Esophagus muscularis mucosa (tissue), 4 donors: ENCODE measurements around the gene DDX17. TPM values are rescaled to one million over a fixed set of nuclear protein-coding genes. Genes with fewer than 3 reads are reported as not detected.

Source experiments
- DNase-seq: peaks from one replicate; pipeline ENCODE4 v3.0.0-alpha.2; 2017; ENCODE audit errors: extremely low spot score
- H3K27ac ChIP-seq, 4 donors: fragments of 200-600 bp; sonication (generic); replicated peaks in 1 of 4; 1 replicate in 3 of 4; 2 replicates in 1 of 4; pipeline ENCODE4 v1.5.1; 2016 to 2019; ENCODE audit warnings: mild to moderate bottlenecking in 1 of 4
- H3K27me3 ChIP-seq, 4 donors: fragments of 200-600 bp; sonication (generic); one replicate each; pipeline versions ENCODE4 v1.5.1 to v1.6.0; 2016 to 2019
- H3K36me3 ChIP-seq, 4 donors: fragments of 200-600 bp; sonication (generic); one replicate each; pipeline ENCODE4 v1.5.1; 2016 to 2019
- H3K4me1 ChIP-seq, 4 donors: fragments of 200-600 bp; sonication (generic); one replicate each; pipeline ENCODE4 v1.5.1; 2016 to 2019
- H3K4me3 ChIP-seq, 4 donors: fragments of 200-600 bp; sonication (generic); 1 replicate in 2 of 4; 2 replicates in 2 of 4; pipeline ENCODE4 v1.5.1; 2016 to 2019; ENCODE audit warnings: mild to moderate bottlenecking in 4 of 4, moderate library complexity in 1 of 4
- H3K9me3 ChIP-seq, 4 donors: fragments of 200-600 bp; sonication (generic); 1 replicate in 3 of 4; 2 replicates in 1 of 4; pipeline ENCODE4 v1.5.1; 2016 to 2019
- EP300 ChIP-seq: sonication (generic); formaldehyde crosslinking; IDR thresholded peaks from one replicate; pipeline ENCODE4 v1.6.1; 2017; ENCODE audit warnings: antibody characterized with exemption
- POLR2A ChIP-seq: fragments of 450-650 bp; IDR thresholded peaks from one replicate; pipeline ENCODE4 v1.6.1; 2017; ENCODE audit warnings: antibody characterized with exemption, moderate library complexity, mild to moderate bottlenecking, low read depth
- POLR2AphosphoS5 ChIP-seq, 2 donors: sonication (generic); formaldehyde crosslinking; IDR thresholded peaks; one replicate each; pipeline ENCODE4 v1.6.1; 2017; ENCODE audit warnings: antibody characterized with exemption in 2 of 2
- WGBS: methylation state at CpG from one replicate; pipeline ENCODE4 v1.1.5; 2018; 5-methylcytosine and 5-hydroxymethylcytosine counted together
- intact Hi-C: fragments of 100-400 bp; cut with DNase I; formaldehyde crosslinking; loops from one replicate; pipeline ENCODE4 v1.15.1; 2023
- total RNA-seq, 4 donors: library from RNA; depleted of rRNA; stranded (reverse); fragments of >200 nt; gene quantifications; one replicate each; pipeline versions ENCODE4 v1.1.0 to v1.2.1, GENCODE V29; 2016
- TF ChIP-seq, protein P1 (sequence below), 3 experiments: fragments of 200-600 bp in 2 of 3; fragments of 450-650 bp in 1 of 3; sonication (generic) in 2 of 3; IDR thresholded peaks; one replicate each; pipeline ENCODE4 v1.5.1; 2017 to 2019; ENCODE audit warnings: antibody characterized with exemption in 3 of 3, mild to moderate bottlenecking in 2 of 3, moderate library complexity in 1 of 3

Gene DDX17
- total RNA-seq, 4 donors from 2014 or later: 327 to 1,333 (median 592) TPM

DNA sequence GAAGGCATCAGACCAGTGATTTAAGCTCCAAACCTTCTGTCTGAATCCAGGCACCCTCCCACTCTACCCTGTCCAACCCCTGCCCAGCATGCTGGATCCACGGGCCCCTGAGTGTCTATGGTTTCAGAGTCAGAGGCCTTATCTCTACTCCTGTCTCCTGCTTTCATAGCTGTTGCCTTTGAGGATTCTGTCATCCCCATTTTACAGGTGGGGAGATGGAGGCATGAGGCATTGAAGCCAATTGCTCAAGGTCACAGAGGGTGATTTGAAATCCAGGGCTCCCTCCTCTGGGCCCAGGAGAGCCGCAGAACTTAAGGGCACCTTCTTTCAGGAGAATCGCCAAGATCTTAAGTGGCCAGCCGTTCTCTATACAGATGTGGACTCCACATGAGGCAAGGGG lies 54.2 kb downstream of the DDX17 start:
- Histone ChIP-seq H3K36me3 (no peaks in the 10 kb centered on the region), H3K4me3 (no peak overlapping the region), H3K27me3 (peaks cover 5 to 92% (median 26%) of the 10 kb centered on the region in 4 donors), H3K9me3 (no peaks in the 10 kb centered on the region), H3K27ac (no peak overlapping the region), H3K4me1 (peaks cover 13 to 31% (median 25%) of the 10 kb centered on the region in 4 donors)
- WGBS: 70% methylated on average over 1 of the region's 4 CpGs
- no peak for TF ChIP-seq POLR2A
- no peak for TF ChIP-seq POLR2AphosphoS5 (IDR thresholded peaks at IDR 0.05)
- TF ChIP-seq, protein P1, sequence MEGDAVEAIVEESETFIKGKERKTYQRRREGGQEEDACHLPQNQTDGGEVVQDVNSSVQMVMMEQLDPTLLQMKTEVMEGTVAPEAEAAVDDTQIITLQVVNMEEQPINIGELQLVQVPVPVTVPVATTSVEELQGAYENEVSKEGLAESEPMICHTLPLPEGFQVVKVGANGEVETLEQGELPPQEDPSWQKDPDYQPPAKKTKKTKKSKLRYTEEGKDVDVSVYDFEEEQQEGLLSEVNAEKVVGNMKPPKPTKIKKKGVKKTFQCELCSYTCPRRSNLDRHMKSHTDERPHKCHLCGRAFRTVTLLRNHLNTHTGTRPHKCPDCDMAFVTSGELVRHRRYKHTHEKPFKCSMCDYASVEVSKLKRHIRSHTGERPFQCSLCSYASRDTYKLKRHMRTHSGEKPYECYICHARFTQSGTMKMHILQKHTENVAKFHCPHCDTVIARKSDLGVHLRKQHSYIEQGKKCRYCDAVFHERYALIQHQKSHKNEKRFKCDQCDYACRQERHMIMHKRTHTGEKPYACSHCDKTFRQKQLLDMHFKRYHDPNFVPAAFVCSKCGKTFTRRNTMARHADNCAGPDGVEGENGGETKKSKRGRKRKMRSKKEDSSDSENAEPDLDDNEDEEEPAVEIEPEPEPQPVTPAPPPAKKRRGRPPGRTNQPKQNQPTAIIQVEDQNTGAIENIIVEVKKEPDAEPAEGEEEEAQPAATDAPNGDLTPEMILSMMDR (IDR thresholded peaks at IDR 0.05): no peak
- no peak for TF ChIP-seq EP300
- DNase-seq: no peak
- intact Hi-C loops: no loop called here

DNA sequence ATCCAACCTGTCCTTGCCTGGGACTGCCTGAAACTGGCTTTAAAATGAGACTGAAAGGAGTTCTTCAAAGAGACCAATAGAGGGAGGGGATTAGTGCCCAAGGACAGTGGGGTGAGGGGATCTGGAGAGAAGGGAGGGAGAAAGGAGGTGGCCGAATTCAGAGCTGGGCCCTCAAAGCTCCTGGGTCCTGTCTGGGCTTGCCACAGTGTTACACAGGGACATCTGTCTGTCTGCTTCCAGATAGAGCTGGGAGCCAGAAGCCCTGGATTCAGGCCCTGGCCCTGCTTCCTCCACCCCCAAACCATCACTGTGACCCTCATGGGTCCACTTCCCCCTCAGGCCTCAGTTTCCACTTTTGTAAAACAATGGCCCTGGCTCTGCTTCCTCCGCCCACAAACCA lies 54.7 kb downstream of the DDX17 start:
- TF ChIP-seq, protein P1 (IDR thresholded peaks at IDR 0.05): no peak
- no peak for TF ChIP-seq EP300
- TF ChIP-seq POLR2A: no peak
- no peak for TF ChIP-seq POLR2AphosphoS5 (IDR thresholded peaks at IDR 0.05)
- Histone ChIP-seq H3K36me3 (no peaks in the 10 kb centered on the region), H3K4me3 (no peak overlapping the region), H3K27me3 (peaks cover 5 to 92% (median 27%) of the 10 kb centered on the region in 4 donors), H3K27ac (no peak overlapping the region), H3K4me1 (peaks cover 13 to 31% (median 25%) of the 10 kb centered on the region in 4 donors), H3K9me3 (no peaks in the 10 kb centered on the region)
- 91% methylated on average over 2 of the region's 2 CpGs for WGBS
- intact Hi-C loops: no loop called here
- no peak for DNase-seq

DNA sequence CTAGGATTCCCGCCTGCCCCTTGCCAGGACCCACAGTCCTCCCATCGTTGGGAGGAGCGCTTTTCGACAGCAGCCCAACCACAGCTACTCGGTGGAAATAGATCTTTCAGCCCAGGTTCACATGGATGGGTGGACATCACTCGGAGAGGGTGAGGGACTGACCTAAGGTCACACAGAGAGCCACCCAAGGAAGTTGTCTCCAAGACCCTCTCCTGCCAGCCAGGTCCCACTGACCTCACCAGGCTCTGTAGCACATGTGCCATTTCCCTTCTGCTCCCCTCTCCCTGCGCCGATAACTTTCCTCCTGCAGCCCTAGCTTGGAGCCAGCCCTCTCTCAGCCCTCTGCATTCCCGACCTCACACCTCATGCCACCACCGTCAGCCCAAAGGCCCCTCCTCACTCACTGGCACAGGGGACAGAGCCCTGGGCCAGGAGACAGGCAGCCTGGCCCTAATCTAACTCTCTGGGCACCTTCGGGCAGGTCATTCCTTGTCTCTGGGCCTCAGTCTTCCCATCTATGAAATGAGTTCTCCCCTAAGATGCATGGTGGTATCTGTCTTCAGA lies 55.8 kb downstream of the DDX17 start:
- H3K27me3 ChIP-seq: peaks cover 1 to 91% (median 23%) of the 10 kb centered on the region in 4 donors
- H3K9me3 ChIP-seq: no peaks in the 10 kb centered on the region
- no peak overlapping the region for H3K27ac ChIP-seq
- H3K36me3 ChIP-seq: no peaks in the 10 kb centered on the region
- intact Hi-C loops: no loop called here
- WGBS: 68% methylated on average over 10 of the region's 11 CpGs
- peaks cover 13 to 22% (median 17%) of the 10 kb centered on the region in 4 donors for H3K4me1 ChIP-seq
- no peak for TF ChIP-seq EP300
- no peak for TF ChIP-seq POLR2AphosphoS5 (IDR thresholded peaks at IDR 0.05)
- TF ChIP-seq, protein P1 (IDR thresholded peaks at IDR 0.05): no peak
- TF ChIP-seq POLR2A: no peak
- H3K4me3 ChIP-seq: no peak overlapping the region
- no peak for DNase-seq

DNA sequence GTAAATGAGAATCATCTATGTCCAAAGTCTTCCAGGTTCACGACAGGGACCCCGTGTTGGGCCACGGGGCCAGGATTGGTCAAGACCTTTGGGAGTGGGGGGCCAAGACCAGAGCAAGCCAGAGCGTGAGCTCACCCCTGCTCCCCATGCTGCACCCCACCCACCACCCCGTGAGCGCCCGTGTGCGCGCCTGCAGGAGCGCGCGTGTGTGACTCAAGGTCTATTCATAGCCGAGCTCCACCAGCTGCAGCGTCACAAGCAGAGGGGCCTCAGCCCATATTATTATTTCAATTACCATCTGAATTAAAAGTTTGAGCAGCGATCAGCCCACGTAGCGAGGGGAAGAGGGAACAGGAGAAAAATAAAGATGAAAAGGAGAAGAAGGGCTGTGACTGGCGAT lies 56.3 kb downstream of the DDX17 start:
- Histone ChIP-seq H3K4me3 (no peak overlapping the region), H3K27me3 (peaks cover 0 to 91% (median 22%) of the 10 kb centered on the region in 4 donors), H3K36me3 (no peaks in the 10 kb centered on the region), H3K27ac (no peak overlapping the region), H3K4me1 (peaks cover 11 to 17% (median 15%) of the 10 kb centered on the region in 4 donors), H3K9me3 (no peaks in the 10 kb centered on the region)
- WGBS: 70% methylated on average over 9 of the region's 18 CpGs
- DNase-seq: no peak
- intact Hi-C loops: no loop called here
- TF ChIP-seq POLR2A: no peak
- no peak for TF ChIP-seq EP300
- TF ChIP-seq, protein P1 (IDR thresholded peaks at IDR 0.05): no peak
- TF ChIP-seq POLR2AphosphoS5 (IDR thresholded peaks at IDR 0.05): no peak
